ENCODE measurements around the gene SLC16A12.

- TF ChIP-seq RBBP5 (IDR thresholded peaks at IDR 0.05; ENCODE audit: borderline replicate concordance, low read depth, low read length) (no peak), EZH2 (IDR thresholded peaks at IDR 0.05; ENCODE audit: low read depth, low read length, severe bottlenecking) (no peak), POLR2AphosphoS5 (IDR thresholded peaks at IDR 0.05; ENCODE audit: low read depth, low read length) (no peak), EP300 (IDR thresholded peaks at IDR 0.05; ENCODE audit: borderline replicate concordance in 1 of 2, low read depth in 2 of 2, low read length in 2 of 2) (no peak), CREB1 (IDR thresholded peaks at IDR 0.05) (no peak), POLR2A (IDR thresholded peaks at IDR 0.05; ENCODE audit: control extremely low read depth in 1 of 2, low read depth in 2 of 2, low read length in 2 of 2) (no peak), KDM4A (IDR thresholded peaks at IDR 0.05; ENCODE audit: low read depth, low read length, severe bottlenecking) (no peak), TAF1 (IDR thresholded peaks at IDR 0.05; ENCODE audit: low read depth, low read length) (no peak), NANOG (IDR thresholded peaks at IDR 0.05; ENCODE audit: insufficient read depth, low read depth, low read length, poor library complexity, severe bottlenecking) (no peak), RXRA (IDR thresholded peaks at IDR 0.05; ENCODE audit: insufficient read depth, low read depth, low read length) (no peak), HDAC2 (IDR thresholded peaks at IDR 0.05; ENCODE audit: borderline replicate concordance in 1 of 2, low read depth in 2 of 2, low read length in 2 of 2) (no peak)
- TF ChIP-seq, protein P1, sequence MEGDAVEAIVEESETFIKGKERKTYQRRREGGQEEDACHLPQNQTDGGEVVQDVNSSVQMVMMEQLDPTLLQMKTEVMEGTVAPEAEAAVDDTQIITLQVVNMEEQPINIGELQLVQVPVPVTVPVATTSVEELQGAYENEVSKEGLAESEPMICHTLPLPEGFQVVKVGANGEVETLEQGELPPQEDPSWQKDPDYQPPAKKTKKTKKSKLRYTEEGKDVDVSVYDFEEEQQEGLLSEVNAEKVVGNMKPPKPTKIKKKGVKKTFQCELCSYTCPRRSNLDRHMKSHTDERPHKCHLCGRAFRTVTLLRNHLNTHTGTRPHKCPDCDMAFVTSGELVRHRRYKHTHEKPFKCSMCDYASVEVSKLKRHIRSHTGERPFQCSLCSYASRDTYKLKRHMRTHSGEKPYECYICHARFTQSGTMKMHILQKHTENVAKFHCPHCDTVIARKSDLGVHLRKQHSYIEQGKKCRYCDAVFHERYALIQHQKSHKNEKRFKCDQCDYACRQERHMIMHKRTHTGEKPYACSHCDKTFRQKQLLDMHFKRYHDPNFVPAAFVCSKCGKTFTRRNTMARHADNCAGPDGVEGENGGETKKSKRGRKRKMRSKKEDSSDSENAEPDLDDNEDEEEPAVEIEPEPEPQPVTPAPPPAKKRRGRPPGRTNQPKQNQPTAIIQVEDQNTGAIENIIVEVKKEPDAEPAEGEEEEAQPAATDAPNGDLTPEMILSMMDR (IDR thresholded peaks at IDR 0.05; ENCODE audit: control extremely low read depth in 1 of 3, insufficient read depth in 1 of 3, low read depth in 1 of 3, low read length in 3 of 3) = no peak
Observed at GRCh38 chr10:89450901-89451300, 84.5 kb downstream of the SLC16A12 start.

All from H1 (cell line).